Progenitor cell of endocrine pancreas (in vitro differentiated cells): ENCODE data around the gene CPN2. TPM values are rescaled to one million over a fixed set of nuclear protein-coding genes. Genes with fewer than 3 reads are reported as not detected.

Experiments
- DNase-seq: peaks from one replicate; pipeline ENCODE4 v3.0.0; 2021; ENCODE audit warnings: low spot score; ENCODE audit not compliant: unreplicated experiment
- H3K27ac Mint-ChIP-seq: 2 replicates; pipeline ENCODE4 v1.8.0; 2021; ENCODE audit warnings: mild to moderate bottlenecking, moderate library complexity, mixed read lengths
- H3K27me3 Mint-ChIP-seq: 2 replicates; pipeline ENCODE4 v1.8.0; 2021; ENCODE audit warnings: mixed read lengths
- H3K36me3 Mint-ChIP-seq: 2 replicates; pipeline ENCODE4 v1.8.0; 2022; ENCODE audit warnings: mixed read lengths; ENCODE audit not compliant: insufficient read depth
- H3K4me1 Mint-ChIP-seq: 2 replicates; pipeline ENCODE4 v1.8.0; 2021; ENCODE audit warnings: low read depth, mixed read lengths
- H3K4me3 Mint-ChIP-seq: 2 replicates; pipeline ENCODE4 v1.8.0; 2021; ENCODE audit warnings: low read depth, mild to moderate bottlenecking, moderate library complexity, mixed read lengths
- H3K9me3 Mint-ChIP-seq: 2 replicates; pipeline ENCODE4 v1.8.0; 2021; ENCODE audit warnings: low read depth, mixed read lengths
- total RNA-seq: library from RNA; stranded (reverse); gene quantifications from 2 replicates; pipeline ENCODE4 v1.2.1, GENCODE V29; 2021
- TF ChIP-seq, protein P1 (sequence below): fragments of 200-600 bp; sonication (generic); IDR thresholded peaks from one replicate; pipeline ENCODE4 v1.5.0; 2021; ENCODE audit warnings: antibody characterized with exemption, mild to moderate bottlenecking; ENCODE audit not compliant: unreplicated experiment

The CPN2 gene
- total RNA-seq, 1 donor from 2014 or later, result not detected

- H3K9me3 Mint-ChIP-seq, result no peaks in the 10 kb centered on the region
- H3K4me1 Mint-ChIP-seq, result peaks cover 16% of the 10 kb centered on the region
- H3K27ac Mint-ChIP-seq, result no peak overlapping the region
- H3K27me3 Mint-ChIP-seq, result peaks cover 3% of the 10 kb centered on the region
- no peak for DNase-seq
- TF ChIP-seq, protein P1, sequence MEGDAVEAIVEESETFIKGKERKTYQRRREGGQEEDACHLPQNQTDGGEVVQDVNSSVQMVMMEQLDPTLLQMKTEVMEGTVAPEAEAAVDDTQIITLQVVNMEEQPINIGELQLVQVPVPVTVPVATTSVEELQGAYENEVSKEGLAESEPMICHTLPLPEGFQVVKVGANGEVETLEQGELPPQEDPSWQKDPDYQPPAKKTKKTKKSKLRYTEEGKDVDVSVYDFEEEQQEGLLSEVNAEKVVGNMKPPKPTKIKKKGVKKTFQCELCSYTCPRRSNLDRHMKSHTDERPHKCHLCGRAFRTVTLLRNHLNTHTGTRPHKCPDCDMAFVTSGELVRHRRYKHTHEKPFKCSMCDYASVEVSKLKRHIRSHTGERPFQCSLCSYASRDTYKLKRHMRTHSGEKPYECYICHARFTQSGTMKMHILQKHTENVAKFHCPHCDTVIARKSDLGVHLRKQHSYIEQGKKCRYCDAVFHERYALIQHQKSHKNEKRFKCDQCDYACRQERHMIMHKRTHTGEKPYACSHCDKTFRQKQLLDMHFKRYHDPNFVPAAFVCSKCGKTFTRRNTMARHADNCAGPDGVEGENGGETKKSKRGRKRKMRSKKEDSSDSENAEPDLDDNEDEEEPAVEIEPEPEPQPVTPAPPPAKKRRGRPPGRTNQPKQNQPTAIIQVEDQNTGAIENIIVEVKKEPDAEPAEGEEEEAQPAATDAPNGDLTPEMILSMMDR, result no peak
- H3K36me3 Mint-ChIP-seq, result no peaks in the 10 kb centered on the region
- H3K4me3 Mint-ChIP-seq, result no peak overlapping the region
Measured at GRCh38 chr3:194330579-194330978, 20.5 kb downstream of the CPN2 start.

DNA sequence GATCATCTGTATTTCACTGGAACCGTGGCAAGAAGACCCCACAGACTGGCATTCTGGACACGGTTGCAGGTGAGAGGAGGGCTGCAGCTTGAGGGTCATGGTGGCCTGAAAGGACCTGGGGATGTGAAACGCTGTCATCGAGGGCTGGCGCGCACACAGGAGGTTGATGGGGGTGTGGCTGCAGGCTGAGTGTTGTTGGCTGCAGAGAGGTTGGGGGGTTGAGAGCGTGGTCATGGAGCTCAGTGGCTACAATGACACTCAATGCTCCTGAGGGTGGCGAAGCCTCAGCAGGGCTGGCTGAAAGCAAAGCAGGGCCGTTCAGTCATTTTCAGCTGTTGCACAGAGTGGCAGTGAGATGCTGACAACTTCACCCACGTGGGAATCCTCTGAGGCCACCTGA is 21.0 kb downstream of the CPN2 start:
- H3K36me3 Mint-ChIP-seq, result no peaks in the 10 kb centered on the region
- peaks cover 3% of the 10 kb centered on the region for H3K27me3 Mint-ChIP-seq
- H3K4me1 Mint-ChIP-seq, result peaks cover 16% of the 10 kb centered on the region
- no peaks in the 10 kb centered on the region for H3K9me3 Mint-ChIP-seq
- no peak overlapping the region for H3K4me3 Mint-ChIP-seq
- no peak for DNase-seq
- TF ChIP-seq, protein P1, result no peak
- H3K27ac Mint-ChIP-seq, result no peak overlapping the region

- Mint-ChIP-seq H3K27me3 (peaks cover 3% of the 10 kb centered on the region), H3K9me3 (no peaks in the 10 kb centered on the region), H3K4me1 (peaks cover 16% of the 10 kb centered on the region), H3K4me3 (no peak overlapping the region), H3K27ac (peak overlapping the region; percentile 6), H3K36me3 (no peaks in the 10 kb centered on the region)
- TF ChIP-seq, protein P1, result no peak
- DNase-seq, result no peak
Measured at GRCh38 chr3:194329583-194329965, 21.6 kb downstream of the CPN2 start.

DNA sequence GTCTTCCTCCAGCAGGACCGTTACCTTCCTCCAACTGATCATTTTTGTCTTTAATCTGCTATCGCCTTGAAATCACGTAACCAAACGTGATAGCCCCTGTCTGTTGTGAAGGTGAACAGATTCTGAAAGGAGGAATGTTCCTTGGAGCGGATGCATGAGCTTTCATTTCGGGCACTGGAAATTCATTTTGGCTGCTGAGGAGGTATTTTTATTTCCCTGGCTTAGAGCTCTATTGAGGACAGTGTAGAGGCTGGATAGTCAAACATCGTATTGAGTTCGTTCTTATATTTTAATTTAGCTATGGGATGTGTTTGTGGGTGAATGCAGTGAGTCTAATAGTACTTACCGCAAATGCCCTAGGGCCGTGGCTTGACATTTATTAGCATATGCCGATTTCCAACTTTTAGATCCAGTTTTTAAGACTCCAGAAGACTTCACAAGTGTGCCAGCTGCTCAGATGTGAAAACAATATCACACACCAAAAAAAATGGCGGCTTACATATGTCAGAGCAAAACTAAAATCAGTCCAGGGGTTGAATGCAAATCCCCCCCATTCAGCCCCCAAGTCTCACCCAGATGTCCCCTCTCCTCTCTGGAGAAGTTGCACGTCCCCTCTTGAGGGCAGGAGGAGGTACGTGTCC is 22.1 kb downstream of the CPN2 start:
- no peaks in the 10 kb centered on the region for H3K9me3 Mint-ChIP-seq

DNA sequence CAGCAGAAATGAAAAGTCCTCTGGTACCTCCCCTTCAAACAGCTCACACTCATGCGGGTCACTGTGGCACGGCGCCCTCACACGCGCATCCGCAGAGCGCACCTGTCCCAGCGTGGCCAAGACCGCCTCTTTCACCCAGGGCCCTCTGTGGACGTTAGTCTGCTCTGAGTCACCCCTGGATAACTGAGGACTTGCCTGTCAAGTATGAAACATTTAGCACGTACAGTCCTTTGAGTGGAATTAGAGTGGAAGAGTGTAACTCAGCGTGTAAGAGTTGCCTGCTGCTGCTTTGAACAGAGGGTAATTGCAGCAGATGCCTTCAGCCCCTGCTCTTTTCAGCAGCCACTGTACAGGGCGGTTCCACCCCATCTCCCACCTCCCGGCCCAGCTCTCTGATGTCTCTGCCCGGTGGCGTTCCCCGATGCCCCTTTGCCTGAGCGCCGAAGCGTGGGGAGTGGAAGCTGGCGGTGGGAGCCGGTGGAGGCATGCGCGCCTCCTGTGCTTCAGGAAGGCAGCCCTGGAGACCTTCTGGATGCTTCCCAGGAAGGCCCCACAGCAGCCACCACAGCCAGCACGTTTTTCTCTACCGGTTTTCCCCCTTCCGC is 23.0 kb downstream of the CPN2 start:
- TF ChIP-seq, protein P1, result no peak
- no peak overlapping the region for H3K4me3 Mint-ChIP-seq
- no peaks in the 10 kb centered on the region for H3K36me3 Mint-ChIP-seq
- no peak overlapping the region for H3K27ac Mint-ChIP-seq
- H3K4me1 Mint-ChIP-seq, result peaks cover 19% of the 10 kb centered on the region
- no peak for DNase-seq
- H3K27me3 Mint-ChIP-seq, result peaks cover 3% of the 10 kb centered on the region
- H3K9me3 Mint-ChIP-seq, result no peaks in the 10 kb centered on the region

More for the DNA sequence above, 22.1 kb downstream of the CPN2 start:
- no peak for DNase-seq
- peaks cover 16% of the 10 kb centered on the region for H3K4me1 Mint-ChIP-seq
- TF ChIP-seq, protein P1, result no peak
- no peak overlapping the region for H3K4me3 Mint-ChIP-seq
- H3K27me3 Mint-ChIP-seq, result peaks cover 3% of the 10 kb centered on the region
- H3K36me3 Mint-ChIP-seq, result no peaks in the 10 kb centered on the region
- peak overlapping the region; percentile 84 for H3K27ac Mint-ChIP-seq
